ENCODE data around the gene SUPT3H. TPM values are rescaled to one million over a fixed set of nuclear protein-coding genes. Genes with fewer than 3 reads are reported as not detected.

Gene SUPT3H
- total RNA-seq, 1 donor from 2014 or later, result 23.2 TPM

- Mint-ChIP-seq H3K4me3 (no peak overlapping the region), H3K9me3 (no peaks in the 10 kb centered on the region), H3K4me1 (peaks cover 8% of the 10 kb centered on the region), H3K36me3 (no peaks in the 10 kb centered on the region), H3K27ac (no peak overlapping the region), H3K27me3 (ENCODE audit: low read depth) (peaks cover 6% of the 10 kb centered on the region)
- no peak for DNase-seq (ENCODE audit: low spot score in 2 of 2, unreplicated experiment in 2 of 2)
- no peak for TF ChIP-seq CTCF (IDR thresholded peaks at IDR 0.05; ENCODE audit: unreplicated experiment)
These were observed 22.3 kb upstream of the SUPT3H start for GRCh38 chr6:45400021-45400420.

- TF ChIP-seq CTCF (IDR thresholded peaks at IDR 0.05; ENCODE audit: unreplicated experiment), result no peak
- Mint-ChIP-seq H3K27me3 (ENCODE audit: low read depth) (peaks cover 6% of the 10 kb centered on the region), H3K27ac (no peak overlapping the region), H3K4me3 (no peak overlapping the region), H3K36me3 (no peaks in the 10 kb centered on the region), H3K9me3 (peaks cover 5% of the 10 kb centered on the region), H3K4me1 (peaks cover 12% of the 10 kb centered on the region)
- no peak for DNase-seq (ENCODE audit: low spot score in 2 of 2, unreplicated experiment in 2 of 2)
These were observed 20.5 kb upstream of the SUPT3H start for GRCh38 chr6:45398075-45398813.

GRCh38 chr6:45394586-45395095 is 16.9 kb upstream of the SUPT3H start:
- Mint-ChIP-seq H3K27me3 (ENCODE audit: low read depth) (no peaks in the 10 kb centered on the region), H3K4me3 (no peak overlapping the region), H3K36me3 (no peaks in the 10 kb centered on the region), H3K4me1 (peaks cover 7% of the 10 kb centered on the region), H3K27ac (no peak overlapping the region), H3K9me3 (peaks cover 13% of the 10 kb centered on the region)
- no peak for DNase-seq (ENCODE audit: low spot score in 2 of 2, unreplicated experiment in 2 of 2)
- TF ChIP-seq CTCF (IDR thresholded peaks at IDR 0.05; ENCODE audit: unreplicated experiment), result no peak

- Mint-ChIP-seq H3K9me3 (peaks cover 8% of the 10 kb centered on the region), H3K36me3 (no peaks in the 10 kb centered on the region), H3K27me3 (ENCODE audit: low read depth) (no peaks in the 10 kb centered on the region), H3K4me1 (peaks cover 25% of the 10 kb centered on the region), H3K4me3 (no peak overlapping the region), H3K27ac (peak overlapping the region; percentile 15)
- no peak for TF ChIP-seq CTCF (IDR thresholded peaks at IDR 0.05; ENCODE audit: unreplicated experiment)
- DNase-seq (ENCODE audit: low spot score in 2 of 2, unreplicated experiment in 2 of 2), result no peak
These were observed 10.6 kb upstream of the SUPT3H start for GRCh38 chr6:45388328-45388727.

- Mint-ChIP-seq H3K4me3 (no peak overlapping the region), H3K27me3 (ENCODE audit: low read depth) (no peaks in the 10 kb centered on the region), H3K9me3 (no peaks in the 10 kb centered on the region), H3K4me1 (peaks cover 27% of the 10 kb centered on the region), H3K36me3 (no peaks in the 10 kb centered on the region), H3K27ac (no peak overlapping the region)
- DNase-seq (ENCODE audit: low spot score in 2 of 2, unreplicated experiment in 2 of 2), result no peak
- no peak for TF ChIP-seq CTCF (IDR thresholded peaks at IDR 0.05; ENCODE audit: unreplicated experiment)
These were observed 9.5 kb upstream of the SUPT3H start for GRCh38 chr6:45387236-45387635.
